HUES6 (cell line): ENCODE data around the gene CCDC81.

Source experiments
- H3K27ac ChIP-seq: 2 replicates; pipeline ENCODE4 v1.7.0; 2013; ENCODE audit warnings: low read depth, mild to moderate bottlenecking, low read length, inconsistent platforms
- H3K27me3 ChIP-seq: 2 replicates; pipeline ENCODE4 v1.6.1; 2013; ENCODE audit warnings: low read length; ENCODE audit not compliant: control insufficient read depth, insufficient read depth
- H3K36me3 ChIP-seq: 2 replicates; pipeline ENCODE4 v1.6.1; 2013; ENCODE audit warnings: low read length; ENCODE audit not compliant: control insufficient read depth, insufficient read depth
- H3K4me1 ChIP-seq: 2 replicates; pipeline ENCODE4 v1.6.1; 2013; ENCODE audit warnings: low read length; ENCODE audit not compliant: control insufficient read depth, insufficient read depth
- H3K4me3 ChIP-seq: 2 replicates; pipeline ENCODE4 v1.5.1; 2013; ENCODE audit warnings: low read depth, low read length
- H3K9ac ChIP-seq: one replicate; pipeline ENCODE4 v1.6.1; 2013; ENCODE audit warnings: mild to moderate bottlenecking, low read length
- H3K9me3 ChIP-seq: 2 replicates; pipeline ENCODE4 v1.6.1; 2013; ENCODE audit warnings: low read depth, low read length; ENCODE audit not compliant: control insufficient read depth, insufficient read depth

CCDC81 gene

DNA sequence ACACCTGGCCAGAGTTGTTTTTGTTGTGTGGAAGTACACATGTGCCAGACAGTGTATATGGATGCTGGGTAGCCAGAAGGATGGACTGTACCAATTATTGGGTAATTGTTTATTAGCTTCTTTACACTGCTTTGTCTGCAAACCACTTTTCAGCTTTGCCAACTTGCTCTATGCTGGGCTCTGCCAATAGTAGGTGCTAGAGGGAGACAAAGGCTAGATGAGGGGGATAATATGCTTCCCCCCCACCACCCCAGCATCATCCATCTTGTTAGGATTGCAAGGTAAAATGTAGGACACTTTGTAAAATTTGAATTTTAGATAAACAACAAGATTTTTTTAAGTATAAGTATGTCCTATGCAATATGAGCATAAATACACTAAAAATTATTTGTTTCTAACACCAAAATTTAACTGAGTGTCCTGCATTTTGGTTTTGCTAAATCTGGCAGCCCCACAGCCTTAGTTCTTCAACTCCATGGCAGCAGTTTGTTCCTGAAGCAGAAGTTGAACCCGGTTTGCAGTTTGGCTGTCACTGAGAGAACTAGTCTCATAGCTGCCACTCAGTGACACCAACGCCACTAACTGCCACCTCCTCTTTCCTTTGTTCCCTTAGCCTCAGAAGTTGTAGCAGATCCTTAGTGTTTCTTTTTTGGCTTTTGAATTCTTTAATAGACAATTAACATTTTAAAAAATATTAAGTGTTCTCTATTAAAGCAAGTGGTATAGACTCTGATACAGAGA lies 78.8 kb downstream of the CCDC81 start:
- H3K27me3 ChIP-seq, result no peaks in the 10 kb centered on the region
- H3K4me3 ChIP-seq, result no peak overlapping the region
- no peaks in the 10 kb centered on the region for H3K9me3 ChIP-seq
- no peak overlapping the region for H3K27ac ChIP-seq
- no peak overlapping the region for H3K9ac ChIP-seq
- H3K4me1 ChIP-seq, result 0 out of 2 replicates have a peak, but pooled peaks cover 5% of the 10 kb centered on the region
- no peaks in the 10 kb centered on the region for H3K36me3 ChIP-seq

DNA sequence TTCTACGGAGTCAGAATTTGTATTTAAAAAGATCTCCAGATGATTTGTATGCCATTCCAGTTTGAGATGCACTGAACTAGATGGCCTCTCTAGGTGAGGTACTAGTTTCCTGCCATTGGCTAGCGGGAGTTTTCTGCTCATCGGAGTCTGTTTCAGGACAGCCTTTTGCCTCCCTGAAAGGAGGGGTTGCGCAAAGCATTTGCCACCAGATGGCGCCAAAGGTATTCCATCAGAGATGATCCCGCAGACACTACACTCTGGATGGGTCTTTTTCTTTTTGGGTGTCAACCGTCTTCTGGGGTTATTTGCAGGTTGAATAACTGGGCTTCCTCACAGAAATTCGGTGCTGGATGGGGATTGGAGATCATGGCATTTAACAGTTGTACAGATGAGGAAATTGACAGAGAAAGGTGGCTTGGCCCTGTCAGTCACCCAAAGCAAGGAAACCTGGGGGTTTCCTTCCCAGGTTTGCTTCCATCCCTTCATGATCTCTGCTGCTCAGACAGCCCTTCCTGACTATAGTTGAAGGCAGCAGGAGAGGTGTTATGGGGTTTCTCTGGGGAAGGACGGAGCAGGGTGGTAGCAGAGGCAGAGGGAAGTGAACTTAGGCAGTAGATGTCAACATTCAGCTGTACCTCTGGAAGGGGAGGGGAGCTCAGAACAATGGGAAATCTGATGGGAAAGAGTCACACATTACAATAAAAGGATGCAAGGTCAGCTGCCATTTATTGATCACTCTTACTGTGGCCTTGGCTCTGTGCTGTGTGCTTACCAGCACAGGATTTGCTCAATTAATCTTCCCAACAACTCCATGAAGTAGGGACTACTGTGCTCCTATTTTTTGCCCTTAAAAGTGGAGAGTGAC lies 81.6 kb downstream of the CCDC81 start:
- Histone ChIP-seq H3K27ac (no peak overlapping the region), H3K4me1 (peaks cover 18% of the 10 kb centered on the region; the same call in 1 of the 2 replicates), H3K4me3 (no peak overlapping the region), H3K27me3 (no peaks in the 10 kb centered on the region), H3K9me3 (no peaks in the 10 kb centered on the region), H3K36me3 (no peaks in the 10 kb centered on the region), H3K9ac (no peak overlapping the region)

- Histone ChIP-seq H3K4me1 (peaks cover 18% of the 10 kb centered on the region; the same call in 1 of the 2 replicates), H3K27ac (no peak overlapping the region), H3K9me3 (no peaks in the 10 kb centered on the region), H3K4me3 (no peak overlapping the region), H3K36me3 (no peaks in the 10 kb centered on the region), H3K27me3 (no peaks in the 10 kb centered on the region), H3K9ac (no peak overlapping the region)
Measured at GRCh38 chr11:86458294-86459001, 83.8 kb downstream of the CCDC81 start.

DNA sequence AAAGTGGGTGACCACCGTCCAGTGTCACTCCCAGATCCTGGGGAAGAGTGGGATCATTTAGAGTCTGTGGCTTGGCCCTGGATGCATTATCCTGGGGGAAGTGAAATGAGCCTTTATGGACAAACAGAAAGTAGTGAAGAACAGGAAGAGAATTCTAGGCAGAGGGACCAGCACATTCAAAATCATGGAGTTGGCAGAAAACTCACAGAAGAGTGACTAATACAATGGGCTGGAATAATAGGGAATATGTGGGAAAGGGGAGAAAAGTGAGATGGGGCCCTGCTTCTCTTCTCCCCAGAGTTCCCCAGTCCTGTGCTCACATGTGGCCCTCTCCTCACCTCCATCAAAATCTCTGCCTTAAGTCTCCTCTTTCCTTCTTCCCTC lies 84.3 kb downstream of the CCDC81 start:
- Histone ChIP-seq H3K27me3 (no peaks in the 10 kb centered on the region), H3K9ac (no peak overlapping the region), H3K4me3 (no peak overlapping the region), H3K27ac (no peak overlapping the region), H3K4me1 (peaks cover 18% of the 10 kb centered on the region; the same call in 1 of the 2 replicates), H3K36me3 (no peaks in the 10 kb centered on the region), H3K9me3 (no peaks in the 10 kb centered on the region)

- Histone ChIP-seq H3K27me3 (no peaks in the 10 kb centered on the region), H3K27ac (no peak overlapping the region), H3K9ac (no peak overlapping the region)
Measured at GRCh38 chr11:86459682-86460460, 85.2 kb downstream of the CCDC81 start.

GRCh38 chr11:86460461-86461385 lies 86.0 kb downstream of the CCDC81 start:
- H3K9me3 ChIP-seq, result no peaks in the 10 kb centered on the region
- H3K27ac ChIP-seq, result no peak overlapping the region
- no peak overlapping the region for H3K4me3 ChIP-seq
- no peaks in the 10 kb centered on the region for H3K27me3 ChIP-seq
- H3K36me3 ChIP-seq, result no peaks in the 10 kb centered on the region
- peaks cover 18% of the 10 kb centered on the region; the same call in 1 of the 2 replicates for H3K4me1 ChIP-seq
- no peak overlapping the region for H3K9ac ChIP-seq

More at GRCh38 chr11:86459682-86460460, 85.2 kb downstream of the CCDC81 start:
- no peaks in the 10 kb centered on the region for H3K9me3 ChIP-seq
- peaks cover 18% of the 10 kb centered on the region; the same call in 1 of the 2 replicates for H3K4me1 ChIP-seq
- no peak overlapping the region for H3K4me3 ChIP-seq
- no peaks in the 10 kb centered on the region for H3K36me3 ChIP-seq

DNA sequence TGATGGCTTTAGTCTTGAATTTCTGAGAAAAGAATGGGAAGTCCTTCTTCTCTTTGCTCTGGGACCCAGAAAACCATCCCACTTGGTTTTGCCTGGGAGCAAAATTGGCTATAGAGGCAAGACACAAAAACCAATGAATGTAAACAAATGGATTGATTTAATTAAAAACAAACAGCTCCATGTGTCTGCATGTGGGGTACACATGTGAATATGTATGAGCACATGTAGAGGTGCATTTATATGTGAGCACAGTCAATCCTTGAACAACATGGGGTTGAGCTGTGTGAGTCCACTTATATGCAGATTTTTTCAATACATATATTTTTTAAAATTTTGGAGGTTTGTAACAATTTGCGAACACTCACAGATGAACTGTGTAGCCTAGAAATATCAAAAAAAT lies 87.2 kb downstream of the CCDC81 start:
- Histone ChIP-seq H3K27me3 (no peaks in the 10 kb centered on the region), H3K4me1 (peaks cover 13% of the 10 kb centered on the region; the same call in 1 of the 2 replicates), H3K27ac (no peak overlapping the region), H3K4me3 (no peak overlapping the region), H3K36me3 (no peaks in the 10 kb centered on the region), H3K9me3 (no peaks in the 10 kb centered on the region), H3K9ac (no peak overlapping the region)

GRCh38 chr11:86463120-86463519 lies 88.4 kb downstream of the CCDC81 start:
- no peak overlapping the region for H3K9ac ChIP-seq
- no peak overlapping the region for H3K4me3 ChIP-seq
- H3K4me1 ChIP-seq, result peaks cover 13% of the 10 kb centered on the region; the same call in 1 of the 2 replicates
- no peaks in the 10 kb centered on the region for H3K27me3 ChIP-seq
- H3K36me3 ChIP-seq, result no peaks in the 10 kb centered on the region
- no peak overlapping the region for H3K27ac ChIP-seq
- no peaks in the 10 kb centered on the region for H3K9me3 ChIP-seq

DNA sequence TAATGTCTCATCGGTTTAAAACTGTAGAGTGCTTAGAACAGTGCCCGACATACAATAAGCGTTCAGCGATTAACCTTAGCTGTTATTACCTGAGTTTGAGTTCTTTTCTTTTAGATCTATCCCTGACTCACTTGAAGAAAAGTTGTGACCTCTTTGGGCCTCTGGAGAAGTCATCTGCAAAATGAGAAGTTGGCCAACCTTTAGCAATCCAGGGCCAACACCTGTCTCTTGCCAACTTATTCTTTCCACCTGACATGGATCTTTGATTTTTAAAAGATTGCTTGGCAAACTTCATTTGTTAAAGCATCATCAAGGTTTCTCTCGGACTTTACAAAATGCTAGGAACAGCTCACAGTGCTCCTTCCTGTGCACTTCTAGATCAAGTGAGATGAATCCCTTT lies 89.3 kb downstream of the CCDC81 start:
- no peaks in the 10 kb centered on the region for H3K27me3 ChIP-seq
- no peak overlapping the region for H3K4me3 ChIP-seq
- H3K9me3 ChIP-seq, result no peaks in the 10 kb centered on the region
- H3K9ac ChIP-seq, result no peak overlapping the region
- no peaks in the 10 kb centered on the region for H3K36me3 ChIP-seq
- H3K4me1 ChIP-seq, result peaks cover 13% of the 10 kb centered on the region; the same call in 1 of the 2 replicates
- no peak overlapping the region for H3K27ac ChIP-seq
